GM06990 (cell line): ENCODE data around the gene ACSS1.

Source experiments
- DNase-seq: peaks from one replicate; pipeline ENCODE4 v3.0.0-alpha.2; 2011; ENCODE audit not compliant: insufficient read length; ENCODE audit errors: extremely low read depth
- H3K27me3 ChIP-seq: replicated peaks from 2 replicates; pipeline ENCODE4 v1.6.0; 2011; ENCODE audit warnings: low read length; ENCODE audit not compliant: control insufficient read depth, insufficient read depth
- H3K36me3 ChIP-seq: 2 replicates; pipeline ENCODE4 v1.5.1; 2011; ENCODE audit warnings: low read length; ENCODE audit not compliant: control insufficient read depth, insufficient read depth
- H3K4me3 ChIP-seq: replicated peaks from 2 replicates; pipeline ENCODE4 v1.5.1; 2011; ENCODE audit warnings: low read depth, mild to moderate bottlenecking, control low read depth, low read length
- TF ChIP-seq, protein P1 (sequence below): IDR thresholded peaks from 2 replicates; pipeline ENCODE4 v1.5.1; 2011; ENCODE audit warnings: low read length, control low read depth, mild to moderate bottlenecking, inconsistent platforms; ENCODE audit not compliant: insufficient read depth, poor library complexity, severe bottlenecking

Gene ACSS1

DNA sequence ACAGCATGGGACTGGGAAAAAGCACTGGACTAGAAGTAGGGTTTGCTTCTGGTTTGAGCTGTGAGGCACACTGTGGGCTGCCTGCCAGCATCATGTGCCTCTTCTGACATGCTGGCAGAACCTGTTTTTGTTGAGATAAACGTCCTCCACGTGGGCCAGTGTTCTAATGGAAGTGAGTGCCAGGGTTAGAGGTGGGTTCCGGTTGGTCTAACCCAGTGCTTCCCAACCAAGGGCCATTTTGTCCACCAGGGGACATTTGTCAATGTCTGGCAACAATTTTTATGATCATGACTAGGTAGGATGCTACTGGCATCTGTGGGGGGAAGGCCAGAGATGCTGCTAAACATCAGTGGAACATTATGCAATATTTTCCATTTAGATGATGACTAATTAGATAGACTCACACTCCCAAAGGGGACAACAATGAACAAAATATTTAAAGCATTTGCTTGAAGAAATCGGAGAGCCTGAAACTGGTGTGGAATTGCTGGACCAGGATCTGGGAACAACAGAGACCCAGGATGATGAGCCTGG is 57.6 kb downstream of the ACSS1 start:
- no peak for DNase-seq
- TF ChIP-seq, protein P1, sequence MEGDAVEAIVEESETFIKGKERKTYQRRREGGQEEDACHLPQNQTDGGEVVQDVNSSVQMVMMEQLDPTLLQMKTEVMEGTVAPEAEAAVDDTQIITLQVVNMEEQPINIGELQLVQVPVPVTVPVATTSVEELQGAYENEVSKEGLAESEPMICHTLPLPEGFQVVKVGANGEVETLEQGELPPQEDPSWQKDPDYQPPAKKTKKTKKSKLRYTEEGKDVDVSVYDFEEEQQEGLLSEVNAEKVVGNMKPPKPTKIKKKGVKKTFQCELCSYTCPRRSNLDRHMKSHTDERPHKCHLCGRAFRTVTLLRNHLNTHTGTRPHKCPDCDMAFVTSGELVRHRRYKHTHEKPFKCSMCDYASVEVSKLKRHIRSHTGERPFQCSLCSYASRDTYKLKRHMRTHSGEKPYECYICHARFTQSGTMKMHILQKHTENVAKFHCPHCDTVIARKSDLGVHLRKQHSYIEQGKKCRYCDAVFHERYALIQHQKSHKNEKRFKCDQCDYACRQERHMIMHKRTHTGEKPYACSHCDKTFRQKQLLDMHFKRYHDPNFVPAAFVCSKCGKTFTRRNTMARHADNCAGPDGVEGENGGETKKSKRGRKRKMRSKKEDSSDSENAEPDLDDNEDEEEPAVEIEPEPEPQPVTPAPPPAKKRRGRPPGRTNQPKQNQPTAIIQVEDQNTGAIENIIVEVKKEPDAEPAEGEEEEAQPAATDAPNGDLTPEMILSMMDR = no peak
- Histone ChIP-seq H3K36me3 (peaks cover under 1% of the 10 kb centered on the region; the same call in 1 of the 2 replicates), H3K27me3 (no peaks in the 10 kb centered on the region), H3K4me3 (no peak overlapping the region)

DNA sequence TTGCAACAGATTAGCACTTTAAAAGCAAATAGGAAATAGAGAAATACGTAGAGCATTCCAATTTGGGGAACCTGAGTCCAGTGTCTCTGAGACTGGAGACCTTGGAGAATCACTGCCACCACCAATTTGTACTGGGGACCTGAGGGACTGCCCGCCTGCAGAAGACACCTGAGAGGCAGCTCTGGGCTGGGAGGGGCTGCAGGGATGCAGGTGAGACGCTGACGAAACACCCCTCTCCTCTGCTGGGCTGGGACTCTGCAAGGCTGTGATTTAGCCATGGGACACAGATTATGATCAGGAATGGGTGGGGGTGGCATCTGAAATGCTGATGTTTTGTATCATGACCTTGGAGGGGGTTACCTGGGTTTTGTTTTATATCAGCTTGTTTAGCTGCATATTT is 58.4 kb downstream of the ACSS1 start:
- Histone ChIP-seq H3K27me3 (no peaks in the 10 kb centered on the region), H3K4me3 (no peak overlapping the region), H3K36me3 (no peaks in the 10 kb centered on the region)
- TF ChIP-seq, protein P1 = no peak
- DNase-seq = no peak

DNA sequence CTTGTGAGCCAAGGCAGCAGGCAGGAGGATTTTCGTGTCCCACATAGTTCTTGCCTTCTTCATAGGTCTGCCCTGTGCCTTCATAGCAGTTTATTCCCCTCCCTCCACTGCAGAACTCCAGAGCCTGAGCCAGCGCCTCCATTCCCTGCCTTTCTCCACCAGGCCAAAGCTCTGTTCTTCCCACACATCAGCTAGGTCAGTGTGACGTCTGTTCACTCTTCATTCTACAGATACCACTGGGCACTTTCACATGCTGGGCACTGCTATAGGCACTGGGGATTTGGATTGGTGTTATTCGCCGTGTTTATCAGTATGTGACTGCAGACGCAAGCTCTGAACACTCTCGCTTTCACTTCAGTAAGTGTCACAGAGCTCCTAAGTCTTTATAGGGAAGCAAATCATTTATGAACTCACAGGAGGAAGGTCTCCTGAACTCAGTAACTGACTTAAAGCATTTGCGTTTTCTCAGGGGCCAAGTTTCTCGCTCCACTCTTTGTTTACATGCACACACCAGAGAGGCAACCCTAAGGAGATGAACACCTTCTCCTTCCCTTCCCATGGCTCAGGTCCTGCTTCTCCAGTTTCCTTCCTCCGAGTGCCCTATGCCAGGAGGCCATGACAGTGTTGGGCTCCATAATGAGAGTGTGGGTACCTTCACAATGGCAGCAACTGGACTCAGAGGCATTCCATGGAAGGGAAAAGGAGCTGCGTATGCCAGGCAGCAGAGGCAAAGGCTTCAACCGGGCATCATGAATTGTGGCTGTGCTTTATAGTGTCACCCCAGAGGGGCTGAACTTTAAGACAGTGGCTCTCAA is 59.1 kb downstream of the ACSS1 start:
- Histone ChIP-seq H3K27me3 (no peaks in the 10 kb centered on the region), H3K36me3 (no peaks in the 10 kb centered on the region), H3K4me3 (no peak overlapping the region)
- TF ChIP-seq, protein P1 = no peak
- no peak for DNase-seq

DNA sequence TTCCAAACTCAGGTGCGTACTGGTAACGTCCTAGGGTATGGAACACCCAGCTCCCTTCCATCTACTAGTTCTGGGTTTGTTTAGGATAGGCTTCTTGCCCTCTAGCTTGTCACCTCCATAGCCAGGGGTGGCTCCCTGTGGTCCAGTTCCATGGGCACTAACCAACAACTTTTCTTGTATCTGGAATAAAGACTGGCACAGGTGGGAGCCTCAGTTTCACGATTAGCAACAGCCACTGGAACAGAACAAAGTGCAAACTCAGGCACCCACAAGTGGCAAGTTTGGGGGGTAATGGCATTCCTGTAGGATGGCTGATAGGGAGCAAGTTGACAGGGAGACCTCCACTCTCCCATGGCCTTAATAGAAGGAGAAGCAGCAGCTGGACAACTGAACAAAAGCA is 59.8 kb downstream of the ACSS1 start:
- Histone ChIP-seq H3K36me3 (no peaks in the 10 kb centered on the region), H3K4me3 (no peak overlapping the region), H3K27me3 (no peaks in the 10 kb centered on the region)
- TF ChIP-seq, protein P1 = no peak
- DNase-seq = no peak

DNA sequence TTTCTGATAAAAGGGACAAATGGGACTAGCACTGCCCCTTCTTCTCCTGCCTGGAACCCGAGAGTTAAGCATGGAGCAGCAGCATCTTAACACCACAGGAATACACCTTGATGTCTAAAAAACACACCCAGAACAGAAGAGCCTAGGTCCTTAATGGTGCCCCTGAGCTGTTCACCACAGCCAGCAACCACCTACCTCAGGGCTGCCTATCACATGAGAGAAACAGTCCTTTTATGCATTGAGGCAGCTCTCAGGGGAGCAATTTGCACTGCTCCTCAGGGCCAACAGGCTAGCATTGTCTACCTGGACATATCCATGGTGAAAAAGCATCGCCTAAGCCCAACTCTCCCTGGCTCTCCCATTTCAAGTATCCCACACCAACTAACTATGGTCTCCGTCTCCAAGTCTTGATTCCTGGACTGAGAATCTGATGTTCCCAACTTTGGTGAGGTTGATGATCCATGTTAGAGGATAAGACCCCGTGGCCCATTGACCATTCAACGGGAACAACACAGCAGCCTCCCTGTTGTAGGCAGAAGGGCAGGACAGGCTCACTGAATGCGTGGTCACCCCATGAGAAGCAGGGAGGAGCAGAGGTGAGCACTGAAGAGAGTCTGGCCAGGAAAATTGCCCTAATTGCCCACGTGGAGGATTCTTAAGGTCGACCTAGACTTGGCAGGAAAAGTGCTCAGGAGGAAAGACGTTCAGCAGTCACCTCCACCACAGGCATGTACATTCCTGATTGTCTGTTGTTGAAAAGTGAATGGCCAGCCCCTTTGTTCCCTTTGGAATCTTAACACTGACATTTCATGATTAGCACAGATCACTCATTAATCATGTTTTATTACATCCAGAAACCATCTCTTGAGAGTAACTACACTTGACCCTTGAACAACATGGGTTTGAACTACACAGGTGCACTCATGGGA is 61.2 kb downstream of the ACSS1 start:
- TF ChIP-seq, protein P1 = no peak
- Histone ChIP-seq H3K27me3 (no peaks in the 10 kb centered on the region), H3K4me3 (no peak overlapping the region), H3K36me3 (no peaks in the 10 kb centered on the region)
- DNase-seq = no peak
